ENCODE data around the gene CDK14.

- TF ChIP-seq EZH2 (IDR thresholded peaks at IDR 0.05; ENCODE audit: borderline replicate concordance, low read length) (no peak), CTCF (IDR thresholded peaks at IDR 0.05; ENCODE audit: low read length) (no peak)
Measured at GRCh38 chr7:91062713-91063112, 466.6 kb downstream of the CDK14 start.
